Measurements from ENCODE around the gene TRAPPC4.

Gene TRAPPC4

DNA sequence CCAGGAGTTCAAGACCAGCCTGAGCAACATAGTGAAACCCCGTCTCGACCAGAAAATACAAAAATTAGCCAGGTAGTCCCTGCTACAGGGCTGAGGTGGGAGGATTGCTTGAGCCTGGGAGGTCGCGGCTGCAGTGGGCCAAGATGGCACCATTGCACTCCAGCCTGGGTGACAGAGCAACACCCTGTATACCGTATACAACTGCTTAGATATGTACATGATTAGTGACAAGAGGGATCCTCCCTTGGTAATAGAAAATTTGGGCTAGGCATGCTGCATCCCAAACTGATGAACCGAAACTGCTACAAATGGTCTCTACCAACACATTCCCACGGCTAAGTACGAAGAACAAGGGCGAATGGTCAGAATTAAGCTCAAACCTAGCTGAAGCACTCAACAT, 24.4 kb downstream of the TRAPPC4 start:
- TF ChIP-seq, protein P1, sequence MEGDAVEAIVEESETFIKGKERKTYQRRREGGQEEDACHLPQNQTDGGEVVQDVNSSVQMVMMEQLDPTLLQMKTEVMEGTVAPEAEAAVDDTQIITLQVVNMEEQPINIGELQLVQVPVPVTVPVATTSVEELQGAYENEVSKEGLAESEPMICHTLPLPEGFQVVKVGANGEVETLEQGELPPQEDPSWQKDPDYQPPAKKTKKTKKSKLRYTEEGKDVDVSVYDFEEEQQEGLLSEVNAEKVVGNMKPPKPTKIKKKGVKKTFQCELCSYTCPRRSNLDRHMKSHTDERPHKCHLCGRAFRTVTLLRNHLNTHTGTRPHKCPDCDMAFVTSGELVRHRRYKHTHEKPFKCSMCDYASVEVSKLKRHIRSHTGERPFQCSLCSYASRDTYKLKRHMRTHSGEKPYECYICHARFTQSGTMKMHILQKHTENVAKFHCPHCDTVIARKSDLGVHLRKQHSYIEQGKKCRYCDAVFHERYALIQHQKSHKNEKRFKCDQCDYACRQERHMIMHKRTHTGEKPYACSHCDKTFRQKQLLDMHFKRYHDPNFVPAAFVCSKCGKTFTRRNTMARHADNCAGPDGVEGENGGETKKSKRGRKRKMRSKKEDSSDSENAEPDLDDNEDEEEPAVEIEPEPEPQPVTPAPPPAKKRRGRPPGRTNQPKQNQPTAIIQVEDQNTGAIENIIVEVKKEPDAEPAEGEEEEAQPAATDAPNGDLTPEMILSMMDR (IDR thresholded peaks at IDR 0.05; ENCODE audit: control extremely low read depth, extremely low read depth, low read depth, missing control alignments), result no peak
- ChIA-PET POLR2A (interaction anchor here (1.4 kb wide), 1 partner anchor 25 kb away, joined by 4 read pairs; the partner anchor contains the start of gene VPS11), CTCF (interaction anchor here (1.4 to 5.6 kb wide), 4 partner anchors 8 to 295 kb away, joined by 3 to 47 read pairs (median 14); partner anchors contain the start of genes HYOU1 and SLC37A4)
- no peak for DNase-seq (ENCODE audit: extremely low spot score)

GRCh38 chr11:119044708-119045107, 26.1 kb downstream of the TRAPPC4 start:
- ChIA-PET CTCF (interaction anchor here (4.3 to 5.6 kb wide), 2 partner anchors 11 to 13 kb away, joined by 19 to 47 read pairs; partner anchors contain the start of genes HYOU1 and SLC37A4), POLR2A (interaction anchor here (1.2 kb wide), 1 partner anchor 57 kb away, joined by 4 read pairs; the partner anchor contains the start of gene DPAGT1)
- no peak for DNase-seq (ENCODE audit: extremely low spot score)
- TF ChIP-seq, protein P1 (IDR thresholded peaks at IDR 0.05; ENCODE audit: control extremely low read depth, extremely low read depth, low read depth, missing control alignments), result no peak

- TF ChIP-seq, protein P1 (IDR thresholded peaks at IDR 0.05; ENCODE audit: control extremely low read depth, extremely low read depth, low read depth, missing control alignments), result no peak
- ChIA-PET CTCF (interaction anchor here (1.1 to 5.6 kb wide), 4 partner anchors 11 to 276 kb away, joined by 3 to 47 read pairs (median 7); partner anchors contain the start of genes HYOU1 and SLC37A4), POLR2A (interaction anchor here (0.5 to 1.7 kb wide), 3 partner anchors 10 to 269 kb away, joined by 5 read pairs; partner anchors contain the start of gene HYOU1)
- no peak for DNase-seq (ENCODE audit: extremely low spot score)
These were observed 27.9 kb downstream of the TRAPPC4 start for GRCh38 chr11:119046489-119046888.

DNA sequence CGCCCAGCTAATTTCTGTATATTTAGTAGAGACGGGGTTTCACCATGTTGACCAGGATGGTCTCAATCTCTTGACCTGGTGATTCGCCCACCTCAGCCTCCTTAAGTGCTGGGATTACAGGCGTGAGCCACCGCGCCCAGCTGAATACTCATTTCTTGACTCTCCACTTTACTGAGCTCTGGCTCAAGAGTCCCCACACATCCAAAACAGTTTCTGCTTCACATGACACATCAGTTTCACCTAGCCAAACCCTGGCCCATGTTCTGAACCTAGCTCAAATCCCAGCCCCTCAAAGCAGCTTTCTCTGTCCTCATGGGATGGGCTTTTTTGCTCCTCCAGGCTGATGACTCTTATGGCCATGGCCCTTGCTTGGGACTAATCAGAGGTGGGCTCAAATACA, 28.6 kb downstream of the TRAPPC4 start:
- CTCF ChIA-PET, result interaction anchor here (0.9 to 5.6 kb wide), 7 partner anchors 10 to 275 kb away, joined by 3 to 47 read pairs (median 4); partner anchors contain the start of genes HYOU1, SLC37A4 and VPS11

DNA sequence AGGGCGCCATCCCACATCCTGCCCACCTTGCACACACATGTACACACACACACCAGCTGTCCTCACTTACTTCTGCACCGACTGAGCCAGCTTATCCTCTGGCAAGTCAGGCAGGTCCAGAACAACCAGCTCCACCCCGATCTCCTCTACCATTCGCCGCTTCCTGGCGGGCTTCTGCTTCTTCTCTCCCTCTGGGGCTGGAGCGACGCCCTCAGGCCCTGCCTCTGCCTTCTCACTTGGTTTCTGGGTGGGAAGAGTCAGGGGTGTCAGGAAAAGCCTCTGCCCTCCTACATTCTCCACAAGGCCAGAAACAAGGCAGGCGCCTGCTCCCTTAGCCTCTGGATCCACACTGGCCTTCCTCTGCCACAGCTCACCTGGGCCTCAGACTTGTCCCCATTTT, 30.1 kb downstream of the TRAPPC4 start:
- POLR2A ChIA-PET, result interaction anchor here (0.6 to 0.9 kb wide), 2 partner anchors 8 to 19 kb away, joined by 3 read pairs; partner anchors contain the start of gene VPS11
- TF ChIP-seq, protein P1 (IDR thresholded peaks at IDR 0.05; ENCODE audit: control extremely low read depth, extremely low read depth, low read depth, missing control alignments), result no peak

More for the DNA sequence above, 28.6 kb downstream of the TRAPPC4 start:
- TF ChIP-seq, protein P1 (IDR thresholded peaks at IDR 0.05; ENCODE audit: control extremely low read depth, extremely low read depth, low read depth, missing control alignments), result no peak
- POLR2A ChIA-PET, result interaction anchor here (0.5 to 1.7 kb wide), 3 partner anchors 9 to 332 kb away, joined by 5 read pairs; partner anchors contain the start of gene HYOU1
- DNase-seq (ENCODE audit: extremely low spot score), result no peak

GRCh38 chr11:119049081-119049480, 30.5 kb downstream of the TRAPPC4 start:
- ChIA-PET POLR2A (interaction anchor here (0.6 kb wide), 1 partner anchor 18 kb away, joined by 3 read pairs; the partner anchor contains the start of gene VPS11), CTCF (interaction anchor here (1.2 to 2.4 kb wide), 4 partner anchors 13 to 29 kb away, joined by 3 to 9 read pairs (median 4); partner anchors contain the start of gene VPS11)
- TF ChIP-seq, protein P1 (IDR thresholded peaks at IDR 0.05; ENCODE audit: control extremely low read depth, extremely low read depth, low read depth, missing control alignments), result no peak
- DNase-seq (ENCODE audit: extremely low spot score), result no peak

More for the DNA sequence above, 30.1 kb downstream of the TRAPPC4 start:
- DNase-seq (ENCODE audit: extremely low spot score), result no peak
- CTCF ChIA-PET, result interaction anchor here (1.2 to 2.4 kb wide), 5 partner anchors 9 to 30 kb away, joined by 3 to 10 read pairs (median 4); partner anchors contain the start of genes HYOU1 and VPS11
